GM19452 (cell line): ENCODE results near the gene FRMD1.

Source experiments
- ATAC-seq: cut with Tn5 transposase; IDR thresholded peaks from one replicate; pipeline ENCODE4 v1.9.1; 2021; ENCODE audit not compliant: unreplicated experiment

The FRMD1 gene

GRCh38 chr6:168058691-168059551 lies 20.1 kb downstream of the FRMD1 start:
- ATAC-seq = no peak

DNA sequence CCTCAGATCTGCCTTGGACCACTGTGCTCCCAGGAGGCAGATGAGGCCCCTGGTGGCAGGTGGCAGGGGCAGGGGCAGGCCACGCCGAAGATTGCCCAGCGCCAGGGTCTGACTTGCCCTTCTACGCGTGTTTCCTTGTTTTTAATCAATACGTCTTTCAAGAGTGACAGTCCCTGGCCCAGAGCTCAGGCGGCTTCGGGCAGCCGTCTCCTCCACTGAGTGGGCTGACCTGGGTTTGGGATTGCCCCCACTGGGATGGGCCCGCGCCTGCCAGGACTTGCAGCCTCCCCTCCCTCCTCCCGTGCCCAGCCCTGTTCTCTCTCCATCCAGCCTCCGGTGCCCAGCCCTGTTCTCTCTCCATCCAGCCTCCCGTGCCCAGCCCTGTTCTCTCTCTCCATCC lies 21.2 kb downstream of the FRMD1 start:
- ATAC-seq = no peak

DNA sequence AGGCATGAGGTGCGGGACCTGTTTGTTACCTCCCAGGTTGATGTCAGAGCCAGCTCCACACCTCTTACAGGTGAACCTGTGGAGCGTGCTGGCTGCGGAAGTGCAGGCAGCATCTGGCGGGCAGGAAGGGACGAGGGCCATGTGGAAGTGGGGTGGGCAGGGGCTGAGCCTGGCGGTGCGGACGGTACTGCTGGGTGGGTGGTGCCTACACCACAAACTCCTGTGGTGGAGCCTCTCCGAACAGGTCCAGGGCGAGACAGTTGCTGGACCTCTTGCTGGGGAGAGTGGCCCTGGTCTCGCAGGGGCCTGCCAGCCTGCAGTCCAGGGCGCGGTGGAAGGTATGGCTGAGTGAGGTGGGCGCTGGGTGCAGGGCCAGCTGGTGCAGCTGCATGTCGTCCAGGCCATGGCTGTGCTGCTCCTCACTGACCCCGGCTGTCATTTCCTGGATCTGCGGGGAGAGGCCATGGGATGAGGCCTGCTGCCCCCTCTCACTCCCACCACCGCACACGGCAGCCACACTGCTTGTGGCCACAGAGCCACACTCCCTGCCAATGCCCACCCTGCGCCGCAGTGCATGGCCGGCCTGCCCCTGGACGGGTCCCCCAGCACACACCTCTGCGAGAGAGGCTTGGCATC lies 22.0 kb downstream of the FRMD1 start:
- ATAC-seq = no peak

DNA sequence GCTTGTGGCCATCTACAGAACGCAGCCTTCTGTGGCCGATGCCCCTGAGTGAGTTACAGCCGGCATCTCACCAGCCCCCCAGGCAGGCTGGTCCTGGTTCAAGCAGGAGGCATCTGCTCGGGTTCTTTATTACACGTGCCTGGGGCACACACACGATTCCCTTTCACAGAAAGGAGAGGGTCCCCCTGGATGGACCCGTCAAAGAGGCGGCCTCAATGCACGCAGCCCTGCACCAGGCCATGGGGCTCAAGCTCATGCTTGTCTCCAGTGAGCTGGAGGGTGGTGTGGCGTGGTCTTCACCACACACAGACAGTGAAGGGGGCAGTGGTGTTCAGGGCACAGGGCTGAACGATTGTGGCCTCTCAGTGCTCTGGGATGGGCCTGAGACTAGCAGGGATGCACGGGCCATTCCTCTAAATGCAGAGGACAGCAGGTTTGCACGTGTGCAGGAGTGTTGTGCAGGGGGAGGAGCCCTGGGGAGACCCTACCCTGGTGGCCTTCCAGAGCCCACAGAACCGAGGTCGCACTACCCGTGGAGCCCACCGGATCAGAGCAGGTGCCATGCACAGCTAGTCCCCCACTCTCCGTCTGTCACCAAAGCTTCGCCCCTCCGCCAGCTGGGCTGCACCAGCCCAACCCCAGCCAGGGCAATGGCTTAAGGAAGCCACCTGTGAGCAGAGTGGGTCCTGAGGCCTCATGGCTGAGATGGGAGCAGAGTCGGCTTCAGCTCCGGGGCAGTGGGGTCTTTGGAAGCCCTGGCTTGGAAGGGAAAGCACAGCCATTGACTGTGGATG lies 23.1 kb downstream of the FRMD1 start:
- ATAC-seq = no peak

GRCh38 chr6:168054765-168055560 lies 24.0 kb downstream of the FRMD1 start:
- no peak for ATAC-seq

- ATAC-seq = no peak
Measured at GRCh38 chr6:168053957-168054471, 25.0 kb downstream of the FRMD1 start.

- ATAC-seq = no peak
Measured at GRCh38 chr6:168053086-168053956, 25.7 kb downstream of the FRMD1 start.

GRCh38 chr6:168052291-168052891 lies 26.6 kb downstream of the FRMD1 start:
- no peak for ATAC-seq

DNA sequence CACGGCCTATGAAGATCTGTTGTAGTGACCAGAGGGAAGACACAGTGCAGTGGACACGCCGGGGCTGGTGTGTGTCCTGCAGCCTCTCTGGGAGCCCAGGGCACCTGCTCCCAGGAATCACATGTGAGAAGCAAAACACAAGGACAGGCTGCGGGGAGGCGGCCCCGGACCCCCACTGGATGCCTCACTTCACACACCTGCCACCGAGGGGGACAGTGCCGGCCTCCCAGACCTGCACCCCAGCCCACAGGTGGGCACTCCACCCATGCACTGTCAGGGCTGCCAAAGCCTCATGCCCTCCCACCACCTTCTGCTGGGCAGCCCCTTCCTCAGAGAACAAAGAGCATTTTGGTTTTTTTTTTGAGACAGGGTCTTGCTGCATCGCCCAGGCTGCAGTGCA lies 27.4 kb downstream of the FRMD1 start:
- ATAC-seq = no peak

GRCh38 chr6:168050881-168051586 lies 28.0 kb downstream of the FRMD1 start:
- ATAC-seq = no peak

DNA sequence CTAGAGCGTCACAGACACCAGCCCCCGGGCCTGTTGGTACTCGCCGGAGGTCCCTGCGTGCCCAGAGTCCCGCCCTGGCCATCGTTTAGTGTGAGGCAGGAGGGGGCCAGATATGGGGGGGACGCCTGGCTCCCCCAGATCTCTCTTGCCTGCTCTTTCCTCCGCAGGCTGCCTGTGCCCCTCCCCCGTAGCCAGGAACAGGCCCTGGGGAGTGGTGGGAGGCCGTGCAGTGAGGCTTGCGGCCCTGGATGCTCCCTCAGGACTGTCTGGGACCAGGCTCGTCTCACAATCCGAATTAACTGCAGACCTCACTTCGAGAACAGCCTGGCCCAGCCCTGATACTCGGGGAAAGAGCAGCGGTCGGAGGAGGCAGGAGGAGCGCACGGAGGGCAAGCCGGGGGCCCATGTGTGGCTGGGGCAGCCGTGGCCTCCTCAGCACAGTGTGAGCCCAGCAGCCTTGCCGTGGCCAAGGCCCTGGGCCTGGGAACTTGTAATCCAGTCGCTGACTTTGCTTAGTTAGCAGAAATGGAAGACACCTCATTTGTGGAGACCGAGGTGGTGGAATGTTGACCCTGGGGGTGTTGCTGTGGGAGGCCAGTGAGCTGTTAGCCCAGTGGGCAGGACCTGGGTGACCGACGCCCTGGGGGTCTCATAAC lies 28.7 kb downstream of the FRMD1 start:
- no peak for ATAC-seq

- no peak for ATAC-seq
Measured at GRCh38 chr6:168049706-168050224, 29.2 kb downstream of the FRMD1 start.

DNA sequence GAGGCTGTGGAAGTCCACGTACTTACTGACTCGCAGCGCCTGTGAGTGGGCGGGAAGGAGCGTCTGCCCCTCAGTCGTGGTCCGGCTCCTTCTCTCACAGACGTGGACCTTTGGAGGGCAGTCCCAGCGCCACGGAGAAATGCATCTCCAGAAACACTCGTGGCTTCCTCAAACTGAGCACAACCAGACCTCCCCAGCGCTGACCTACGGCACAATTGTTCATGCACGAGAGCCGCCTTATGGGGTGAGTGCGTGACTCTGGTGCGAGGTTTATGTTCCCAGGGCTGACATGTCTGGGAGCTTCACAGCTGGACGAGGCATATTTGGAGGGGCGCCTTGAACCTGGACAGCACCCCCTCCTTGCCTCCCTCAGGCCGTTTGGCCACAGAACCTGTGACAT lies 29.7 kb downstream of the FRMD1 start:
- no peak for ATAC-seq

DNA sequence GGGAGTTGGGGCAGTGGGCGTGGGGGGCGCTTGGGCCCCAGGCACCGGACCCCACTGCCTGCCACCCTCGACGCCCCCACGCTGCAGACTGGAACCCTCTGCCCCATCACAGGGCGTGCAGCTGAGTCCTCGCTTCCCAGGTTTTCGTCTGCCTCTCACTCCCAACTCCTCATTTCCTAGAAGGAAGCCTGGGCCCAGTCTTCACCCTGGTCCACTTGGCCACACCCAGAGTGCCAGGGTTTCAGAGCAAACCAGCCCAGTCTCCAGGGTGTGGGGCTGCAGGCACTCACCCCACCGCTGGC lies 30.3 kb downstream of the FRMD1 start:
- ATAC-seq = no peak

GRCh38 chr6:168047841-168048723 lies 30.9 kb downstream of the FRMD1 start:
- ATAC-seq = no peak

- no peak for ATAC-seq
Measured at GRCh38 chr6:168046696-168047095, 32.3 kb downstream of the FRMD1 start.
